Fibroblast of lung (primary cell): ENCODE measurements around the gene ASH1L.

Experiments used
- EZH2 ChIP-seq: IDR thresholded peaks from 2 replicates; pipeline ENCODE4 v1.5.1; 2012; ENCODE audit warnings: low read length, control low read depth, mild to moderate bottlenecking; ENCODE audit errors: missing control alignments
- TF ChIP-seq, protein P1 (sequence below), 2 donors: IDR thresholded peaks in 1 of 2; conservative IDR thresholded peaks in 1 of 2; 1 replicate in 1 of 2; 2 replicates in 1 of 2; pipeline ENCODE4 v1.5.1; 2011 to 2012; ENCODE audit warnings: low read length in 2 of 2, control low read depth in 1 of 2, inconsistent platforms in 1 of 2, low read depth in 1 of 2, mild to moderate bottlenecking in 1 of 2

DNA sequence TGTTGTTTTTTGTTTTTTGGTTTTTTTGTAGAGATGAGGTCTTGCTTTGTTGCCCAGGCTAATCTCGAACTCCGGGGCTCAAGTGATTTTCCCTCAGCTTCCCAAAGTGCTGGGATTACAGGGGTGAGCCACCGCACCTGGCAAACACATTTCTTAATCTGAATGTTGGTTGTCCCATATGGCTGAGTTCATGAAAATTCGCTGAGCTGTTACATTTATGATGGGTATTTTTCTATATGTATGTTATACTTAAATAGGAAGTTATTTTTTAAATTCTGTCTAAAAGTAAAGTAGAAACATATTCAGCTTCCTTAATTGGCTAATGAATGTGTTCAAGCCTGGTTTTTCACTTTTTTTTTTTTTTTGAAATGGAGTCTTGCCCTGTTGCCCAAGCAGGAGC is 75.1 kb downstream of the ASH1L start:
- TF ChIP-seq, protein P1, sequence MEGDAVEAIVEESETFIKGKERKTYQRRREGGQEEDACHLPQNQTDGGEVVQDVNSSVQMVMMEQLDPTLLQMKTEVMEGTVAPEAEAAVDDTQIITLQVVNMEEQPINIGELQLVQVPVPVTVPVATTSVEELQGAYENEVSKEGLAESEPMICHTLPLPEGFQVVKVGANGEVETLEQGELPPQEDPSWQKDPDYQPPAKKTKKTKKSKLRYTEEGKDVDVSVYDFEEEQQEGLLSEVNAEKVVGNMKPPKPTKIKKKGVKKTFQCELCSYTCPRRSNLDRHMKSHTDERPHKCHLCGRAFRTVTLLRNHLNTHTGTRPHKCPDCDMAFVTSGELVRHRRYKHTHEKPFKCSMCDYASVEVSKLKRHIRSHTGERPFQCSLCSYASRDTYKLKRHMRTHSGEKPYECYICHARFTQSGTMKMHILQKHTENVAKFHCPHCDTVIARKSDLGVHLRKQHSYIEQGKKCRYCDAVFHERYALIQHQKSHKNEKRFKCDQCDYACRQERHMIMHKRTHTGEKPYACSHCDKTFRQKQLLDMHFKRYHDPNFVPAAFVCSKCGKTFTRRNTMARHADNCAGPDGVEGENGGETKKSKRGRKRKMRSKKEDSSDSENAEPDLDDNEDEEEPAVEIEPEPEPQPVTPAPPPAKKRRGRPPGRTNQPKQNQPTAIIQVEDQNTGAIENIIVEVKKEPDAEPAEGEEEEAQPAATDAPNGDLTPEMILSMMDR (conservative IDR thresholded peaks at IDR 0.05 in 1 of 2, IDR thresholded peaks at IDR 0.05 in 1 of 2; ENCODE audit: low read depth in 1 of 2, low read length in 2 of 2), result no peak
- TF ChIP-seq EZH2, result no peak
